Naive thymus-derived CD4-positive, alpha-beta T cell (primary cell): Measurements from ENCODE around the gene SIK3. TPM values are rescaled to one million over a fixed set of nuclear protein-coding genes. Genes with fewer than 3 reads are reported as not detected.

ENCODE experiments used
- ATAC-seq: fragments of 150-1000 bp; cut with Tn5 transposase; 2 replicates; pipeline ENCODE4 v1.10.0; 2021; ENCODE audit warnings: mild to moderate bottlenecking, moderate library complexity
- CTCF ChIA-PET: fragments of 350-600 bp; sonication (Branson Sonifier 250); formaldehyde crosslinking; loops from one replicate; lab custom pipeline; 2021; ENCODE audit warnings: antibody characterized with exemption; lab: Charles Lee
- POLR2A ChIA-PET: fragments of 350-600 bp; sonication (Branson Sonifier 250); formaldehyde crosslinking; loops from one replicate; lab custom pipeline; 2021; ENCODE audit warnings: antibody characterized with exemption, inconsistent platforms; lab: Charles Lee
- DNase-seq, 9 donors: peaks; one replicate each; pipeline versions ENCODE4 v3.0.0 to v3.0.0-alpha.2; 2020 to 2022; ENCODE audit warnings: mixed read lengths in 1 of 9
- H3K27ac ChIP-seq: one replicate; pipeline ENCODE4 v1.7.0; 2013; ENCODE audit warnings: mild to moderate bottlenecking, low read depth, low read length, moderate library complexity
- H3K27me3 ChIP-seq, 2 donors: one replicate each; pipeline ENCODE4 v1.7.0; 2013; ENCODE audit warnings: low read length in 2 of 2, mild to moderate bottlenecking in 2 of 2, moderate library complexity in 2 of 2; ENCODE audit not compliant: control insufficient read depth in 2 of 2, insufficient read depth in 2 of 2
- H3K36me3 ChIP-seq, 3 experiments: 1 replicate in 2 of 3; 2 replicates in 1 of 3; pipeline ENCODE4 v1.7.0; 2013; ENCODE audit warnings: low read length in 3 of 3, mild to moderate bottlenecking in 3 of 3, moderate library complexity in 1 of 3; ENCODE audit not compliant: insufficient read depth in 3 of 3, control insufficient read depth in 2 of 3
- H3K4me1 ChIP-seq, 2 donors: one replicate each; pipeline ENCODE4 v1.7.0; 2013; ENCODE audit warnings: low read length in 2 of 2, mild to moderate bottlenecking in 2 of 2, moderate library complexity in 1 of 2; ENCODE audit not compliant: control insufficient read depth in 2 of 2, insufficient read depth in 2 of 2
- H3K4me3 ChIP-seq: 2 replicates; pipeline ENCODE4 v1.7.0; 2013; ENCODE audit warnings: mild to moderate bottlenecking, low read length
- H3K9me3 ChIP-seq, 3 experiments: 1 replicate in 2 of 3; 2 replicates in 1 of 3; pipeline ENCODE4 v1.7.0; 2013; ENCODE audit warnings: low read length in 3 of 3; ENCODE audit not compliant: control insufficient read depth in 2 of 3
- H3K27ac Mint-ChIP-seq, 9 donors: one replicate each; pipeline ENCODE4 v1.8.0; 2020 to 2022; ENCODE audit warnings: mixed read lengths in 9 of 9, mild to moderate bottlenecking in 8 of 9, moderate library complexity in 5 of 9, inconsistent platforms in 2 of 9
- H3K27me3 Mint-ChIP-seq, 5 donors: one replicate each; pipeline ENCODE4 v1.8.0; 2021 to 2022; ENCODE audit warnings: mixed read lengths in 5 of 5, mild to moderate bottlenecking in 1 of 5
- H3K36me3 Mint-ChIP-seq, 5 donors: one replicate each; pipeline ENCODE4 v1.8.0; 2020 to 2022; ENCODE audit warnings: mixed read lengths in 5 of 5, mild to moderate bottlenecking in 3 of 5, inconsistent platforms in 1 of 5
- H3K4me1 Mint-ChIP-seq, 7 donors: one replicate each; pipeline ENCODE4 v1.8.0; 2020 to 2022; ENCODE audit warnings: mixed read lengths in 7 of 7, mild to moderate bottlenecking in 3 of 7, inconsistent platforms in 1 of 7
- H3K4me3 Mint-ChIP-seq, 10 donors: one replicate each; pipeline ENCODE4 v1.8.0; 2020 to 2022; ENCODE audit warnings: mild to moderate bottlenecking in 10 of 10, mixed read lengths in 10 of 10, moderate library complexity in 6 of 10, inconsistent platforms in 2 of 10
- H3K9me3 Mint-ChIP-seq, 11 donors: one replicate each; pipeline ENCODE4 v1.8.0; 2020 to 2022; ENCODE audit warnings: mixed read lengths in 11 of 11, mild to moderate bottlenecking in 4 of 11, inconsistent platforms in 1 of 11, moderate library complexity in 1 of 11
- intact Hi-C, 2 donors: fragments of 100-400 bp; cut with micrococcal nuclease; formaldehyde crosslinking; loops; one replicate each; pipeline ENCODE4 v1.15.1; 2023
- polyA plus RNA-seq, 2 donors: library from polyadenylated mRNA; unstranded; fragments of 300-500 nt; fragmentation: Illumina TruSeq; gene quantifications; one replicate each; pipeline ENCODE4 v1.2.3, GENCODE V29; 2021
- total RNA-seq, 6 experiments: library from RNA in 5 of 6; stranded (reverse) in 5 of 6; gene quantifications; 1 replicate in 5 of 6; 2 replicates in 1 of 6; pipeline ENCODE4 v1.2.3 and lab custom pipeline; 2021 to 2026

SIK3 gene
- total and polyA plus RNA-seq, 7 experiments from 2014 or later: 13.3 to 85.2 (median 64.4) TPM

GRCh38 chr11:116860303-116860702 is 237.9 kb downstream of the SIK3 start:
- Mint-ChIP-seq H3K27ac (peak overlapping the region in 1 of 9 donors; percentile 78), H3K27me3 (no peaks in the 10 kb centered on the region), H3K36me3 (peaks cover 5 to 67% (median 36%) of the 10 kb centered on the region in 5 donors), H3K4me1 (peaks cover 13 to 24% (median 20%) of the 10 kb centered on the region in 7 donors), H3K9me3 (no peaks in the 10 kb centered on the region), H3K4me3 (no peak overlapping the region)
- no peak overlapping the region for H3K4me3 ChIP-seq
- H3K27me3 ChIP-seq: no peaks in the 10 kb centered on the region
- DNase-seq (no peak), ATAC-seq (no peak)
- intact Hi-C loops: no loop called here
- H3K27ac ChIP-seq: no peak overlapping the region
- no peaks in the 10 kb centered on the region for H3K9me3 ChIP-seq
- POLR2A ChIA-PET: no interaction called here
- CTCF ChIA-PET: no interaction called here
- H3K36me3 ChIP-seq: peaks cover 8 to 77% (median 19%) of the 10 kb centered on the region in 3 experiments
- peaks cover 14% of the 10 kb centered on the region in 2 donors for H3K4me1 ChIP-seq

- Histone ChIP-seq H3K4me3 (no peak overlapping the region), H3K9me3 (no peaks in the 10 kb centered on the region), H3K4me1 (peaks cover 25% of the 10 kb centered on the region in 2 donors), H3K27me3 (no peaks in the 10 kb centered on the region), H3K27ac (no peak overlapping the region), H3K36me3 (peaks cover 8 to 66% (median 19%) of the 10 kb centered on the region in 3 experiments)
- H3K4me1 Mint-ChIP-seq: peaks cover 19 to 33% (median 31%) of the 10 kb centered on the region in 7 donors
- peak overlapping the region in 2 of 9 donors; percentile 8 to 20 for H3K27ac Mint-ChIP-seq
- intact Hi-C loops: loop anchor here in 1 of 2 donors (10.0 kb wide), 1 partner anchor 956 kb away; no protein-coding TSS in a partner anchor
- H3K4me3 Mint-ChIP-seq: peak overlapping the region in 1 of 10 donors; percentile 32
- peaks cover 5 to 61% (median 31%) of the 10 kb centered on the region in 5 donors for H3K36me3 Mint-ChIP-seq
- DNase-seq (no peak), ATAC-seq (no peak)
- no peaks in the 10 kb centered on the region for H3K9me3 Mint-ChIP-seq
- ChIA-PET CTCF (interaction anchor here (0.9 kb wide), 1 partner anchor 247 kb away, joined by 4 read pairs; no protein-coding TSS in a partner anchor), POLR2A (interaction anchor here (1.6 kb wide), 1 partner anchor 23 kb away, joined by 5 read pairs; no protein-coding TSS in a partner anchor)
- H3K27me3 Mint-ChIP-seq: no peaks in the 10 kb centered on the region
Observed at GRCh38 chr11:116859175-116859574, 239.1 kb downstream of the SIK3 start.

GRCh38 chr11:116857936-116858335 is 240.3 kb downstream of the SIK3 start:
- H3K36me3 Mint-ChIP-seq: peaks cover 5 to 51% (median 23%) of the 10 kb centered on the region in 5 donors
- no peak overlapping the region for H3K4me3 Mint-ChIP-seq
- Histone ChIP-seq H3K9me3 (no peaks in the 10 kb centered on the region), H3K4me3 (no peak overlapping the region), H3K36me3 (peaks cover 6 to 53% (median 19%) of the 10 kb centered on the region in 3 experiments), H3K27me3 (no peaks in the 10 kb centered on the region), H3K27ac (no peak overlapping the region), H3K4me1 (peaks cover 36% of the 10 kb centered on the region in 2 donors)
- no peak for DNase-seq
- CTCF ChIA-PET: interaction anchor here (0.6 kb wide), 1 partner anchor 301 kb away, joined by 3 read pairs; no protein-coding TSS in a partner anchor
- peaks cover 32 to 46% (median 43%) of the 10 kb centered on the region in 7 donors for H3K4me1 Mint-ChIP-seq
- ATAC-seq: no peak
- peak overlapping the region in 1 of 9 donors; percentile 38 for H3K27ac Mint-ChIP-seq
- H3K27me3 Mint-ChIP-seq: no peaks in the 10 kb centered on the region
- intact Hi-C loops: loop anchor here in 1 of 2 donors (10.0 kb wide), 1 partner anchor 957 kb away; no protein-coding TSS in a partner anchor
- POLR2A ChIA-PET: no interaction called here
- H3K9me3 Mint-ChIP-seq: no peaks in the 10 kb centered on the region

- no peak overlapping the region for H3K4me3 Mint-ChIP-seq
- Histone ChIP-seq H3K27me3 (no peaks in the 10 kb centered on the region), H3K36me3 (peaks cover 6 to 48% (median 18%) of the 10 kb centered on the region in 3 experiments), H3K27ac (no peak overlapping the region), H3K4me1 (peaks cover 42 to 43% of the 10 kb centered on the region in 2 donors), H3K9me3 (no peaks in the 10 kb centered on the region), H3K4me3 (no peak overlapping the region)
- no peaks in the 10 kb centered on the region for H3K27me3 Mint-ChIP-seq
- ChIA-PET POLR2A (no interaction called here), CTCF (interaction anchor here (0.6 kb wide), 1 partner anchor 301 kb away, joined by 3 read pairs; no protein-coding TSS in a partner anchor)
- no peaks in the 10 kb centered on the region for H3K9me3 Mint-ChIP-seq
- peaks cover 5 to 49% (median 23%) of the 10 kb centered on the region in 5 donors for H3K36me3 Mint-ChIP-seq
- ATAC-seq (no peak), DNase-seq (no peak)
- H3K4me1 Mint-ChIP-seq: peaks cover 38 to 52% (median 49%) of the 10 kb centered on the region in 7 donors
- peak overlapping the region in 3 of 9 donors; percentile 4 to 76 (median 25) for H3K27ac Mint-ChIP-seq
- intact Hi-C loops: loop anchor here in 1 of 2 donors (10.0 kb wide), 1 partner anchor 957 kb away; no protein-coding TSS in a partner anchor
Observed at GRCh38 chr11:116857316-116857715, 240.9 kb downstream of the SIK3 start.

- no peak for ATAC-seq
- Mint-ChIP-seq H3K36me3 (peaks cover under 1 to 43% (median 18%) of the 10 kb centered on the region in 5 donors), H3K27ac (peak overlapping the region in 8 of 9 donors; percentile 4 to 84 (median 74)), H3K4me1 (peaks cover 47 to 61% (median 58%) of the 10 kb centered on the region in 7 donors), H3K9me3 (no peaks in the 10 kb centered on the region), H3K4me3 (peak overlapping the region in 7 of 10 donors; percentile 4 to 76 (median 61)), H3K27me3 (no peaks in the 10 kb centered on the region)
- intact Hi-C loops: loop anchor here in 1 of 2 donors (10.0 kb wide), 1 partner anchor 958 kb away; no protein-coding TSS in a partner anchor
- POLR2A ChIA-PET: interaction anchor here (0.5 kb wide), 1 partner anchor 12 kb away, joined by 3 read pairs; no protein-coding TSS in a partner anchor
- Histone ChIP-seq H3K9me3 (no peaks in the 10 kb centered on the region), H3K4me1 (peaks cover 51% of the 10 kb centered on the region in 2 donors), H3K4me3 (no peak overlapping the region), H3K36me3 (peaks cover under 1 to 40% (median 14%) of the 10 kb centered on the region in 3 experiments), H3K27ac (no peak overlapping the region), H3K27me3 (no peaks in the 10 kb centered on the region)
- CTCF ChIA-PET: interaction anchor here (0.5 kb wide), 1 partner anchor 249 kb away, joined by 3 read pairs; no protein-coding TSS in a partner anchor
- no peak for DNase-seq
Observed at GRCh38 chr11:116856423-116856822, 241.8 kb downstream of the SIK3 start.

GRCh38 chr11:116855413-116855812 is 242.8 kb downstream of the SIK3 start:
- H3K4me1 Mint-ChIP-seq: peaks cover 52 to 71% (median 65%) of the 10 kb centered on the region in 7 donors
- Histone ChIP-seq H3K36me3 (peaks cover 0 to 29% (median 14%) of the 10 kb centered on the region in 3 experiments), H3K27ac (no peak overlapping the region), H3K27me3 (no peaks in the 10 kb centered on the region), H3K4me3 (no peak overlapping the region), H3K9me3 (no peaks in the 10 kb centered on the region), H3K4me1 (peaks cover 57 to 61% of the 10 kb centered on the region in 2 donors)
- CTCF ChIA-PET: interaction anchor here (0.6 kb wide), 1 partner anchor 20 kb away, joined by 4 read pairs; no protein-coding TSS in a partner anchor
- peak overlapping the region; percentile 63 to 90 (median 78) for H3K27ac Mint-ChIP-seq
- ATAC-seq: no peak
- no peaks in the 10 kb centered on the region for H3K9me3 Mint-ChIP-seq
- no peaks in the 10 kb centered on the region for H3K27me3 Mint-ChIP-seq
- intact Hi-C loops: loop anchor here in 1 of 2 donors (10.0 kb wide), 1 partner anchor 959 kb away; no protein-coding TSS in a partner anchor
- DNase-seq: peak in 1 of 9 donors; percentile 24
- POLR2A ChIA-PET: interaction anchor here (4.5 kb wide), 1 partner anchor 19 kb away, joined by 49 read pairs; the partner anchor contains the start of gene APOA1
- H3K4me3 Mint-ChIP-seq: peak overlapping the region; percentile 4 to 80 (median 64)
- peaks cover 0 to 39% (median 8%) of the 10 kb centered on the region in 5 donors for H3K36me3 Mint-ChIP-seq
